ENCODE measurements around the gene MGLL.

MGLL gene

DNA sequence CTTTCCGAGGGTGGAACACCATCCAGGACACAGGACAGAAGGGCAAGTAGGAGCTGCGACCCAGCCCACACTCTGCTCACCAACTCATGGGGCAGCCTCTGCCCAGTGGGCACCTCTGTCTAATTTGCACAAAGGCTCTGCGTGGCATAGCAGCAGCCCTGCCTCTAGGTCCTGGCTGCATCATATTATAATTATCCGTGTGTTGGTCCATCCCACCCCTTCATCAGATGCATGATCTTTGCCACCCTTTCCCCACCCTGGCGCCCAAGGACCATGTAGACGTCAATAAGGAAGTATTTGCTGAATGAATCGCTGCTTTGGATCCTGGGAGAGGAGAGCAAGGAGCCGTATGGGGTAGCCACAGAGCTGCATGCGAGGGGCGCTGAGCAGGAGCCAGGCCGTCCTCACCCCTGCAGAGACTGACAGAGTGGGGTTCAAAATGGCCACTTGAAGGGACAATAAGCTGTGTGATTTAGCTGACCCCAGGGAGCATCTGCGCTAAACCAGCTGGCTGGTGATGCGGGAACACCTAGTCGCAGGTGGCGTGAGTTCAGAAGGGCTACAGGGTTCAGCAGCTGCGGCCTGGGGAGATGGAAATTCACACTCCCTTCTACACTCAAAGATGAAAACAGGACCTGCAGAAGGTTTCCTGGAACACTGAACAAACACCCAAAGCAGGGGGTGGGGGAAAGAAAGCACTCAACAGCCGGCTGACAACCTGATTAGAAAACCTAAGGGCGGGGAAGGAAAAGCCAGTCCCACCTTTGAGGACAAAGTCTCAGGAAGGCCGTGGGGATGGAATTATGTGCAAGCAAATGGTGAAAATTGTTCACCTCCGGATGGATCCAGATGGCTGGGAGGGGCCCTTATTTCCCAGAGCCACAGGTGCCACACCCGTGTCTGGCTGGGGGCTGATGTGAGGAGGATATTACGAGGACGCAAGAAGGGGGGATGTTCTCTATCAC, 6.4 kb downstream of the MGLL start:
- TF ChIP-seq, protein P1, sequence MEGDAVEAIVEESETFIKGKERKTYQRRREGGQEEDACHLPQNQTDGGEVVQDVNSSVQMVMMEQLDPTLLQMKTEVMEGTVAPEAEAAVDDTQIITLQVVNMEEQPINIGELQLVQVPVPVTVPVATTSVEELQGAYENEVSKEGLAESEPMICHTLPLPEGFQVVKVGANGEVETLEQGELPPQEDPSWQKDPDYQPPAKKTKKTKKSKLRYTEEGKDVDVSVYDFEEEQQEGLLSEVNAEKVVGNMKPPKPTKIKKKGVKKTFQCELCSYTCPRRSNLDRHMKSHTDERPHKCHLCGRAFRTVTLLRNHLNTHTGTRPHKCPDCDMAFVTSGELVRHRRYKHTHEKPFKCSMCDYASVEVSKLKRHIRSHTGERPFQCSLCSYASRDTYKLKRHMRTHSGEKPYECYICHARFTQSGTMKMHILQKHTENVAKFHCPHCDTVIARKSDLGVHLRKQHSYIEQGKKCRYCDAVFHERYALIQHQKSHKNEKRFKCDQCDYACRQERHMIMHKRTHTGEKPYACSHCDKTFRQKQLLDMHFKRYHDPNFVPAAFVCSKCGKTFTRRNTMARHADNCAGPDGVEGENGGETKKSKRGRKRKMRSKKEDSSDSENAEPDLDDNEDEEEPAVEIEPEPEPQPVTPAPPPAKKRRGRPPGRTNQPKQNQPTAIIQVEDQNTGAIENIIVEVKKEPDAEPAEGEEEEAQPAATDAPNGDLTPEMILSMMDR (IDR thresholded peaks at IDR 0.05; ENCODE audit: low read depth, low read length, missing control alignments), result no peak
- H3K4me3 ChIP-seq (replicated peaks; ENCODE audit: low read depth, low read length), result no peak overlapping the region
- no peak for DNase-seq (ENCODE audit: extremely low read depth, low read depth)

GRCh38 chr3:127815001-127815400, 7.3 kb downstream of the MGLL start:
- DNase-seq (ENCODE audit: extremely low read depth, low read depth), result no peak
- TF ChIP-seq, protein P1 (IDR thresholded peaks at IDR 0.05; ENCODE audit: low read depth, low read length, missing control alignments), result no peak
- no peak overlapping the region for H3K4me3 ChIP-seq (replicated peaks; ENCODE audit: low read depth, low read length)

GRCh38 chr3:127814325-127814781, 8.0 kb downstream of the MGLL start:
- TF ChIP-seq, protein P1 (IDR thresholded peaks at IDR 0.05; ENCODE audit: low read depth, low read length, missing control alignments), result no peak
- H3K4me3 ChIP-seq (replicated peaks; ENCODE audit: low read depth, low read length), result no peak overlapping the region

DNA sequence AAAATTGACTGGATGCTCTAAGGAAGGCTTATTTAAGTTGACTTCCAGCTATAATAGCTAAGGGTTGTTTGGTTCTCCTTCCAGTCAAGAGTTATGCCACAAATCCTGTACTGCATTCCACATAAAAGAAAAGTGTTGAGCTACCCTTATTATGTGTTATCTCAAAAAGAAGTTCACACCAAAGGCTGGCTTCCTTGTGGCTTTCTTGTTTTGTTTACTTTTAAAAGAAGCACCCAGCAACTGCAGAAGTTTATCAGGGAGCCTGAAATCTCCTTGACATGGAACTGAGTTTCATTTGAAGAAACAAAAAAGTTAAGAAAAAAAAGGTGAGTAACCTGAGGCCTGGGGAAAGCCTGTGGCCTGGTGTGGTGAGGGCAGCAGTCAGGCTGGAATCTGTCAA, 10.2 kb downstream of the MGLL start:
- TF ChIP-seq, protein P1 (IDR thresholded peaks at IDR 0.05; ENCODE audit: low read depth, low read length, missing control alignments), result no peak
- no peak for DNase-seq (ENCODE audit: extremely low read depth, low read depth)
- no peak overlapping the region for H3K4me3 ChIP-seq (replicated peaks; ENCODE audit: low read depth, low read length)

More at GRCh38 chr3:127814325-127814781, 8.0 kb downstream of the MGLL start:
- DNase-seq (ENCODE audit: extremely low read depth, low read depth), result no peak

GRCh38 chr3:127811717-127812116, 10.6 kb downstream of the MGLL start:
- TF ChIP-seq, protein P1 (IDR thresholded peaks at IDR 0.05; ENCODE audit: low read depth, low read length, missing control alignments), result no peak
- no peak overlapping the region for H3K4me3 ChIP-seq (replicated peaks; ENCODE audit: low read depth, low read length)
- DNase-seq (ENCODE audit: extremely low read depth, low read depth), result no peak

GRCh38 chr3:127809611-127810010, 12.7 kb downstream of the MGLL start:
- no peak for DNase-seq (ENCODE audit: extremely low read depth, low read depth)
- no peak overlapping the region for H3K4me3 ChIP-seq (replicated peaks; ENCODE audit: low read depth, low read length)
- TF ChIP-seq, protein P1 (IDR thresholded peaks at IDR 0.05; ENCODE audit: low read depth, low read length, missing control alignments), result no peak
